H9 (cell line): Measurements from ENCODE around the gene TERC. TPM values are rescaled to one million over a fixed set of nuclear protein-coding genes. Genes with fewer than 3 reads are reported as not detected.

Source experiments
- DNase-seq: peaks from one replicate; pipeline ENCODE4 v3.0.0-alpha.2; 2017
- H2AFZ ChIP-seq: one replicate; pipeline ENCODE4 v1.6.1; 2013; ENCODE audit warnings: mild to moderate bottlenecking, low read length, control low read depth, moderate library complexity
- H2AK5ac ChIP-seq: 2 replicates; pipeline ENCODE4 v1.6.1; 2013; ENCODE audit warnings: low read length, control low read depth, mixed read lengths; ENCODE audit not compliant: insufficient read length
- H2BK120ac ChIP-seq: one replicate; pipeline ENCODE4 v1.6.1; 2013; ENCODE audit warnings: low read depth, mild to moderate bottlenecking, low read length, control low read depth, inconsistent platforms; ENCODE audit not compliant: poor library complexity, severe bottlenecking
- H2BK12ac ChIP-seq: 2 replicates; pipeline ENCODE4 v1.6.1; 2013; ENCODE audit warnings: low read length, control low read depth, mixed read lengths, low read depth; ENCODE audit not compliant: insufficient read length
- H2BK15ac ChIP-seq: 2 replicates; pipeline ENCODE4 v1.6.1; 2013; ENCODE audit warnings: low read depth, low read length, control low read depth
- H2BK20ac ChIP-seq: one replicate; pipeline ENCODE4 v1.6.1; 2013; ENCODE audit warnings: low read depth, mild to moderate bottlenecking, low read length, control low read depth, inconsistent platforms; ENCODE audit not compliant: poor library complexity, severe bottlenecking
- H2BK5ac ChIP-seq: 2 replicates; pipeline ENCODE4 v1.6.1; 2013; ENCODE audit warnings: low read length, control low read depth, mixed read lengths; ENCODE audit not compliant: insufficient read length
- H3K14ac ChIP-seq: 2 replicates; pipeline ENCODE4 v1.6.1; 2013; ENCODE audit warnings: low read length, control low read depth; ENCODE audit not compliant: insufficient read depth
- H3K18ac ChIP-seq: 2 replicates; pipeline ENCODE4 v1.6.1; 2013; ENCODE audit warnings: low read depth, mild to moderate bottlenecking, mixed read lengths, low read length, control low read depth; ENCODE audit not compliant: insufficient read length
- H3K23ac ChIP-seq: 2 replicates; pipeline ENCODE4 v1.6.1; 2013; ENCODE audit warnings: low read length, control low read depth, mixed read lengths, low read depth; ENCODE audit not compliant: insufficient read length
- H3K23me2 ChIP-seq: 2 replicates; pipeline ENCODE4 v1.6.1; 2013; ENCODE audit warnings: low read depth, mild to moderate bottlenecking, mixed read lengths, low read length, control low read depth; ENCODE audit not compliant: insufficient read length, poor library complexity, severe bottlenecking
- H3K27ac ChIP-seq: 2 replicates; pipeline ENCODE4 v1.5.1; 2013; ENCODE audit warnings: low read length, control low read depth, mixed read lengths, low read depth; ENCODE audit not compliant: insufficient read length
- H3K27me3 ChIP-seq: 2 replicates; pipeline ENCODE4 v1.6.1; 2013; ENCODE audit warnings: low read length, control low read depth, inconsistent platforms; ENCODE audit not compliant: insufficient read depth
- H3K4ac ChIP-seq: 2 replicates; pipeline ENCODE4 v1.6.1; 2013; ENCODE audit warnings: low read depth, mild to moderate bottlenecking, control low read depth, inconsistent platforms, low read length, moderate library complexity
- H3K4me1 ChIP-seq: 2 replicates; pipeline ENCODE4 v1.6.1; 2013; ENCODE audit warnings: low read length, control low read depth, inconsistent platforms; ENCODE audit not compliant: insufficient read depth
- H3K4me2 ChIP-seq: 2 replicates; pipeline ENCODE4 v1.6.1; 2013; ENCODE audit warnings: low read length, control low read depth, mixed read lengths; ENCODE audit not compliant: insufficient read length, insufficient read depth
- H3K56ac ChIP-seq: 2 replicates; pipeline ENCODE4 v1.6.1; 2013; ENCODE audit warnings: low read depth, mild to moderate bottlenecking, mixed read lengths, low read length, control low read depth; ENCODE audit not compliant: insufficient read length
- H3K79me1 ChIP-seq: 2 replicates; pipeline ENCODE4 v1.6.1; 2013; ENCODE audit warnings: low read depth, mild to moderate bottlenecking, moderate library complexity, low read length, control low read depth, inconsistent platforms; ENCODE audit not compliant: insufficient read depth, poor library complexity, severe bottlenecking
- H3K79me2 ChIP-seq: 2 replicates; pipeline ENCODE4 v1.6.1; 2013; ENCODE audit warnings: low read length, control low read depth, inconsistent platforms; ENCODE audit not compliant: insufficient read depth
- H3K9ac ChIP-seq: 2 replicates; pipeline ENCODE4 v1.6.1; 2013; ENCODE audit warnings: low read length, control low read depth, mixed read lengths; ENCODE audit not compliant: insufficient read length; ENCODE audit errors: extremely low read depth
- H3K9me3 ChIP-seq: one replicate; pipeline ENCODE4 v1.6.1; 2013; ENCODE audit warnings: low read depth, low read length, inconsistent platforms; ENCODE audit not compliant: control insufficient read depth
- H3T11ph ChIP-seq: one replicate; pipeline ENCODE4 v1.6.1; 2013; ENCODE audit warnings: mild to moderate bottlenecking, low read length, control low read depth, inconsistent platforms
- H4K20me1 ChIP-seq: one replicate; pipeline ENCODE4 v1.6.1; 2013; ENCODE audit not compliant: control insufficient read depth, insufficient read length, insufficient read depth
- H4K5ac ChIP-seq: 2 replicates; pipeline ENCODE4 v1.6.1; 2013; ENCODE audit warnings: low read depth, mild to moderate bottlenecking, mixed read lengths, low read length, control low read depth; ENCODE audit not compliant: insufficient read length
- H4K8ac ChIP-seq: replicated peaks from 2 replicates; pipeline ENCODE4 v1.6.1; 2013; ENCODE audit warnings: low read length, control low read depth, mixed read lengths, low read depth; ENCODE audit not compliant: insufficient read length
- H4K91ac ChIP-seq: 2 replicates; pipeline ENCODE4 v1.6.1; 2013; ENCODE audit warnings: low read depth, mild to moderate bottlenecking, moderate library complexity, mixed read lengths, low read length, control low read depth; ENCODE audit not compliant: insufficient read length
- H3K27ac Mint-ChIP-seq, 3 experiments: 2 replicates in 2 of 3; 3 replicates in 1 of 3; pipeline ENCODE4 v1.8.0; 2020 to 2021; ENCODE audit warnings: mixed read lengths in 3 of 3, mild to moderate bottlenecking in 1 of 3, moderate library complexity in 1 of 3
- H3K27me3 Mint-ChIP-seq: 2 replicates; pipeline ENCODE4 v1.8.0; 2021; ENCODE audit warnings: low read depth, mild to moderate bottlenecking, moderate library complexity, mixed read lengths
- H3K36me3 Mint-ChIP-seq, 3 experiments: 2 replicates in 2 of 3; 3 replicates in 1 of 3; pipeline ENCODE4 v1.8.0; 2020 to 2021; ENCODE audit warnings: low read depth in 3 of 3, mixed read lengths in 3 of 3; ENCODE audit not compliant: insufficient read depth in 1 of 3
- H3K4me1 Mint-ChIP-seq, 2 experiments: 2 replicates each; pipeline ENCODE4 v1.8.0; 2020; ENCODE audit warnings: mixed read lengths in 2 of 2
- H3K4me3 Mint-ChIP-seq, 2 experiments: 2 replicates in 1 of 2; 3 replicates in 1 of 2; pipeline ENCODE4 v1.8.0; 2020 to 2021; ENCODE audit warnings: mild to moderate bottlenecking in 2 of 2, mixed read lengths in 2 of 2, moderate library complexity in 1 of 2
- H3K9me3 Mint-ChIP-seq, 2 experiments: 2 replicates in 1 of 2; 3 replicates in 1 of 2; pipeline ENCODE4 v1.8.0; 2020; ENCODE audit warnings: mild to moderate bottlenecking in 2 of 2, mixed read lengths in 2 of 2, moderate library complexity in 1 of 2
- CTCF ChIP-seq: fragments of 200-600 bp; sonication (generic); conservative IDR thresholded peaks from 3 replicates; pipeline ENCODE4 v1.8.0; 2021; ENCODE audit warnings: antibody characterized with exemption, mild to moderate bottlenecking
- WGBS: extraction: QIAGEN DNeasy Blood & Tissue Kit; methylation state at CpG from one replicate; pipeline ENCODE4 v1.1.7; 2013; ENCODE audit warnings: missing lambda C conversion rate, low lambda C conversion rate, mixed read lengths; ENCODE audit not compliant: insufficient read length; ENCODE audit errors: extremely low coverage; 5-methylcytosine and 5-hydroxymethylcytosine counted together
- total RNA-seq: library from RNA; stranded (reverse); gene quantifications from 2 replicates; pipeline ENCODE4 v1.2.1, GENCODE V29; 2021

TERC gene
- total RNA-seq, 1 experiment from 2014 or later: 14.1 TPM

- no peaks in the 10 kb centered on the region for H4K20me1 ChIP-seq
- H2BK120ac ChIP-seq: no peak within 1 kb of the TSS
- peaks cover 9% of the 10 kb centered on the region for H3K23me2 ChIP-seq
- Mint-ChIP-seq H3K4me3 (peak within 1 kb of the TSS; percentile 53 to 74; a peak in 4 of 5 replicates), H3K4me1 (peaks cover 25 to 30% of the 10 kb centered on the region in 2 experiments), H3K36me3 (peaks cover 2 to 18% (median 10%) of the 10 kb centered on the region in 3 experiments; a peak in 6 of 7 replicates), H3K9me3 (peaks cover 10 to 16% of the 10 kb centered on the region in 2 experiments), H3K27ac (peak within 1 kb of the TSS in 1 of 3 experiments; percentile 88; a peak in 2 of 7 replicates), H3K27me3 (peaks cover 29% of the 10 kb centered on the region)
- whole genome bisulfite sequencing: no CpG with 5 or more reads among the region's 56 CpGs
- TF ChIP-seq CTCF: no peak
- peak; percentile 93 for DNase-seq
- H3K18ac ChIP-seq: peak within 1 kb of the TSS; percentile 66
- no peaks in the 10 kb centered on the region for H3K79me1 ChIP-seq
- no peak within 1 kb of the TSS for H3K56ac ChIP-seq
- no peak within 1 kb of the TSS for H3K27ac ChIP-seq
- no peak within 1 kb of the TSS for H4K91ac ChIP-seq
- no peak within 1 kb of the TSS for H3K23ac ChIP-seq
- H4K5ac ChIP-seq: no peak within 1 kb of the TSS
- H3K4me1 ChIP-seq: no peaks in the 10 kb centered on the region
- no peak within 1 kb of the TSS for H3K9ac ChIP-seq
- H2BK15ac ChIP-seq: no peak within 1 kb of the TSS
- no peak within 1 kb of the TSS for H2AK5ac ChIP-seq
- H2BK5ac ChIP-seq: no peak within 1 kb of the TSS
- H2BK12ac ChIP-seq: no peak within 1 kb of the TSS
- H2BK20ac ChIP-seq: no peak within 1 kb of the TSS
- no peak within 1 kb of the TSS for H4K8ac ChIP-seq
- H2AFZ ChIP-seq: peak within 1 kb of the TSS; percentile 59
- no peaks in the 10 kb centered on the region for H3K79me2 ChIP-seq
- H3K4ac ChIP-seq: no peak within 1 kb of the TSS
- H3K27me3 ChIP-seq: no peaks in the 10 kb centered on the region
- H3T11ph ChIP-seq: no peak within 1 kb of the TSS
- peak within 1 kb of the TSS; percentile 62; the same call in 1 of the 2 replicates for H3K14ac ChIP-seq
- H3K4me2 ChIP-seq: peak within 1 kb of the TSS; percentile 38
- H3K9me3 ChIP-seq: no peaks in the 10 kb centered on the region
These were observed 47.7 kb upstream of the TERC start, which contains the start of the genes LRRC34 and LRRIQ4 for GRCh38 chr3:169812332-169813235. Gene LRRC34 (minus strand): TSS chr3:169812904. CDS start chr3:169812548, 356 bp downstream. Gene LRRIQ4 (plus strand): TSS chr3:169812870. CDS start chr3:169821922, 9,052 bp downstream.
